Aorta (tissue), 5 donors: ENCODE measurements around the gene STOX1. TPM values are rescaled to one million over a fixed set of nuclear protein-coding genes. Genes with fewer than 3 reads are reported as not detected.
"Not testable (repeated sequence)": the region's sequence is repeated elsewhere in the genome, so short reads cannot be mapped to it uniquely, and the experiment has no call there.

Experiments
- ATAC-seq: fragments of 200-7000 bp; cut with Tn5 transposase; one replicate; pipeline ENCODE4 v1.9.1; 2022; ENCODE audit warnings: moderate library complexity; ENCODE audit not compliant: low FRiP score
- DNase-seq, 2 donors: peaks; one replicate each; pipeline ENCODE4 v3.0.0-alpha.2; 2020
- H3K27ac ChIP-seq, 2 donors: one replicate each; pipeline ENCODE4 v1.5.1; 2013; ENCODE audit warnings: low read length in 2 of 2, mild to moderate bottlenecking in 2 of 2, moderate library complexity in 2 of 2, control low read depth in 1 of 2, inconsistent platforms in 1 of 2, low read depth in 1 of 2
- H3K27me3 ChIP-seq, 2 donors: one replicate each; pipeline ENCODE4 v1.6.1; 2013; ENCODE audit warnings: control low read depth in 1 of 2, low read length in 1 of 2, mild to moderate bottlenecking in 1 of 2, moderate library complexity in 1 of 2; ENCODE audit not compliant: insufficient read depth in 2 of 2, control insufficient read depth in 1 of 2
- H3K36me3 ChIP-seq, 2 donors: one replicate each; pipeline ENCODE4 v1.6.1; 2013; ENCODE audit warnings: control low read depth in 1 of 2, low read length in 1 of 2, mild to moderate bottlenecking in 1 of 2; ENCODE audit not compliant: insufficient read depth in 2 of 2, control insufficient read depth in 1 of 2
- H3K4me1 ChIP-seq, 2 donors: one replicate each; pipeline ENCODE4 v1.6.1; 2013; ENCODE audit warnings: low read length in 2 of 2, control low read depth in 1 of 2, mild to moderate bottlenecking in 1 of 2, moderate library complexity in 1 of 2; ENCODE audit not compliant: insufficient read depth in 2 of 2, control insufficient read depth in 1 of 2
- H3K4me3 ChIP-seq, 2 donors: one replicate each; pipeline ENCODE4 v1.5.1; 2013; ENCODE audit warnings: low read length in 2 of 2, control low read depth in 1 of 2, mild to moderate bottlenecking in 1 of 2
- H3K9me3 ChIP-seq: one replicate; pipeline ENCODE4 v1.6.1; 2013; ENCODE audit warnings: mild to moderate bottlenecking, low read length; ENCODE audit not compliant: control insufficient read depth
- WGBS, 2 donors: extraction: QIAGEN DNeasy Blood & Tissue Kit; methylation state at CpG; one replicate each; pipeline ENCODE4 v1.1.7; 2013; 5-methylcytosine and 5-hydroxymethylcytosine counted together
- intact Hi-C, 2 donors: fragments of 100-400 bp; cut with DNase I; formaldehyde crosslinking; loops; one replicate each; pipeline versions ENCODE4 v1.14.2 to v1.15.0; 2022
- polyA plus RNA-seq, 2 donors: library from polyadenylated mRNA; stranded (reverse); fragments of 200-250 nt; gene quantifications; one replicate each; pipeline ENCODE4 v1.2.3, GENCODE V29; 2013
- total RNA-seq, 2 donors: library from RNA; stranded (reverse); fragmentation: NEBNext Ultra II Directional; extraction: Animal tissue kit (Norgen Biotek cat#: 25700); gene quantifications; one replicate each; pipeline ENCODE4 v1.2.1, GENCODE V29; 2021
- donor health status: healthy with polysubstance abuse.
- donor health status: Bipolar disorder and iron deficiency.
- donor health status: DM: no; HTN: no; CAD: no.
- donor health status: DM: no; HTN: no; CAD: no.
- donor health status: DM: yes; HTN: yes; CAD: no.

STOX1 gene
- total and polyA plus RNA-seq, 4 donors, result 0.27 to 0.39 TPM; not detected in 2

GRCh38 chr10:68840650-68841049 lies 13.3 kb downstream of the STOX1 start:
- H3K4me3 ChIP-seq, ATAC-seq, H3K9me3 ChIP-seq, H3K27ac ChIP-seq, H3K36me3 ChIP-seq, intact Hi-C loops, H3K4me1 ChIP-seq, H3K27me3 ChIP-seq: not testable (repeated sequence)
- 96 to 97% methylated on average over 9 of the region's 9 CpGs for WGBS, 2 donors
- DNase-seq, result peak in 1 of 2 donors; percentile 51

- WGBS, 2 donors, result 94 to 95% methylated on average over 2 of the region's 2 CpGs
- no peak for DNase-seq
- H3K27ac ChIP-seq, result no peak overlapping the region
- H3K27me3 ChIP-seq, result no peaks in the 10 kb centered on the region
- no peaks in the 10 kb centered on the region for H3K36me3 ChIP-seq
- ATAC-seq, result no peak
- intact Hi-C loops, result no loop called here
- no peaks in the 10 kb centered on the region for H3K4me1 ChIP-seq
- no peak overlapping the region for H3K4me3 ChIP-seq
- H3K9me3 ChIP-seq, result no peaks in the 10 kb centered on the region
Measured at GRCh38 chr10:68848281-68848680, 20.9 kb downstream of the STOX1 start.

- DNase-seq, result no peak
- Histone ChIP-seq H3K9me3 (no peaks in the 10 kb centered on the region), H3K4me1 (no peaks in the 10 kb centered on the region), H3K27ac (no peak overlapping the region), H3K27me3 (no peaks in the 10 kb centered on the region), H3K4me3 (no peak overlapping the region), H3K36me3 (no peaks in the 10 kb centered on the region)
- 62 to 63% methylated on average over 4 of the region's 4 CpGs for WGBS, 2 donors
- no peak for ATAC-seq
- intact Hi-C loops, result no loop called here
Measured at GRCh38 chr10:68848806-68849205, 21.5 kb downstream of the STOX1 start.

DNA sequence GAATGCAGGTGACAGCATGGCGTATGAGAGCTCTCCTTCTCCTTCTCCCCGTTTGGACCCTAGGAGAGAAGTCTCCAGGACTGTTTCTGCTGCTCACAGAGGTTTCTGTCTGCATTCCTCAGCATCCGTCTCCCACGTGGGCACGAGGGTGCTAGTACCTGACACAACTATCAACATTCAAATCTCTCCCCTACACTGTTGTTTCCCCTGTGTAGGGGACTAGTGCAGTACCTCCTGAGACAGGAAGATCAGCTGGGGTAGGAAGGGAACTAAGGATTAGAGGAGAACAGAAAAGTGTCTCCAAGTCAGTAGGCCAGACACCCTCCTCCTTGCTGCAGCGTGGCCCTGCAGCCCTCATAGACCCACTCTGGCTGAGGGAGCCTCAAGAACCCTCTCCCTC lies 29.0 kb downstream of the STOX1 start:
- Histone ChIP-seq H3K4me1 (no peaks in the 10 kb centered on the region), H3K27me3 (no peaks in the 10 kb centered on the region), H3K4me3 (no peak overlapping the region), H3K9me3 (peaks cover 1% of the 10 kb centered on the region), H3K27ac (no peak overlapping the region), H3K36me3 (no peaks in the 10 kb centered on the region)
- ATAC-seq, result no peak
- no peak for DNase-seq
- 60 to 61% methylated on average over 6 of the region's 6 CpGs for WGBS, 2 donors
- intact Hi-C loops, result no loop called here

DNA sequence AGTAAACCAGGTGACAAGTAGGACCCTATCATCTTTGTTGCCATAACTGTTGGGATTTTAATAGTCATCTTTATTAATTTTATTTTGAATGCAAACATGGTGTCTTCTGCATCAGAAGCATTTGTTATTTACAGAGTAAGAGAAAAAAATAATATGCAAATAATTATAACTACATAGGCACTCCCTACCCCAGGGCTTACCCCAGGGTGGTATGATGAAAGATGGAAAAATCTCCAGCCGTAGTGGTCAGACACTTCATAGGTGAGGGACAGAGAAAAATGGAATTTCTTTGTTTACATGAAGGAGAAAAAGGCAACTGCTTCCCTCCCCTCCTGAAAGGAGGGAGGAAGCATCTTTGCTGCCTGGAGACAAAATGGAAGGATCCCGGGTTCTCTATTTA lies 29.7 kb downstream of the STOX1 start:
- Histone ChIP-seq H3K36me3 (no peaks in the 10 kb centered on the region), H3K4me3 (no peak overlapping the region), H3K27me3 (no peaks in the 10 kb centered on the region), H3K9me3 (peaks cover 1% of the 10 kb centered on the region), H3K4me1 (no peaks in the 10 kb centered on the region), H3K27ac (no peak overlapping the region)
- DNase-seq (no peak), ATAC-seq (no peak)
- intact Hi-C loops, result no loop called here
- WGBS, 2 donors, result 65 to 83% methylated on average over 2 of the region's 2 CpGs

DNA sequence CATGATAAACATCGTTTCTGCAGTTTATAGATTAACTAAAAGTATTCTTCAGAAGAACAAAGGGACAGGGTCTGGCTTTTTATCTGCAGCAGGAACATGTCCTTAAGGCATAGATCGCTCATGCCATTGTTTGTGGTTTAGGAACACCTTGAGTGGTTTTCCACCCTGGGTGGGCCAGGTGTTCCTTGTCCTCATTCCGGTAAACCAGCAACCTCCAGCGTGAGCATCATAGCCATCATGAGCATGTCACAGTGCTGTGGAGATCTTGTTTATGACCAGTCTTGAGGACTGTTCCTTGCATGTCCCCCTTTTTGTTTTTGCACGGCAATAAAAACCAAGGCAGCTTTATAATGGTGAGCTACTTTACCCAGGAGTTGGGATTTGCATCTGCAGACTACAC lies 33.9 kb downstream of the STOX1 start:
- Histone ChIP-seq H3K27me3 (no peaks in the 10 kb centered on the region), H3K27ac (no peak overlapping the region), H3K4me3 (no peak overlapping the region), H3K4me1 (no peaks in the 10 kb centered on the region), H3K36me3 (no peaks in the 10 kb centered on the region), H3K9me3 (peaks cover 1% of the 10 kb centered on the region)
- 94 to 96% methylated on average over 5 of the region's 5 CpGs for WGBS, 2 donors
- ATAC-seq (no peak), DNase-seq (no peak)
- intact Hi-C loops, result no loop called here

DNA sequence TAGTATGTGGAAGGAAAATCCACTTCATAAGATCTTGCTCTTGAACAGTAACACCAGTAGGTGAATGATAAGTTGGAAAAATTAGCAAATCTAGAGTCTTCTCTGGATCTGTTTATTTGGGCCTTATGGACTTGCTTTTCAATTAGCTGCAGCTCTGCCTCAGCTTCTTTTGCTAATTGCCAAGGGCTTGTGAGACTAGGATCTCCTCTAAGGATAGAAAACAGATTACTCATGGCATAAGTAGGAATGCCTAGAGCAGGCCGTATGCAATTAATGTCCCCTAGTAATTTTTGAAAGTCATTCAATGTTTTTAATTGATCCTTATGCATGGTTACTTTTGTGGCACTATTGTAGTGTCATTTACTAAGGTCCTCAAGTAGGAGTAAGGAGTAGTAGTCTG lies 37.3 kb downstream of the STOX1 start:
- no peak overlapping the region for H3K27ac ChIP-seq

DNA sequence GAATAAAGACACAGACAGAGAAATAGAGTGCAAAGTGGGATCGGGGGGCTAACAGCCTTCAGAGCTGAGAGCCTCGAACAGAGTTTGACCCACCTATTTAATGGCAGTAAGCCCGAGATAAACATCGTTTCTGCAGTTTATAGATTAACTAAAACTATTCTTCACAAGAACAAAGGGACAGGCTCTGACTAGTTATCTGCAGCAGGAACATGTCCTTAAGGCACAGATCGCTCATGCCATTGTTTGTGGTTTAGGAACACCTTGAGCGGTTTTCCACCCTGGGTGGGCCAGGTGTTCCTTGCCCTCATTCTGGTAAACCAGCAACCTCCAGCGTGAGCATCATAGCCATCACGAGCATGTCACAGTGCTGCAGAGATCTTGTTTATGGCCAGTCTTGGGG lies 40.8 kb downstream of the STOX1 start:
- H3K27ac ChIP-seq, ATAC-seq, H3K27me3 ChIP-seq, H3K36me3 ChIP-seq, H3K4me3 ChIP-seq, H3K9me3 ChIP-seq, intact Hi-C loops, H3K4me1 ChIP-seq, DNase-seq: not testable (repeated sequence)
- 95 to 96% methylated on average over 8 of the region's 8 CpGs for WGBS, 2 donors

More for the DNA sequence above, 37.3 kb downstream of the STOX1 start:
- Histone ChIP-seq H3K4me1 (no peaks in the 10 kb centered on the region), H3K4me3 (no peak overlapping the region), H3K36me3 (no peaks in the 10 kb centered on the region), H3K9me3 (peaks cover 1% of the 10 kb centered on the region), H3K27me3 (no peaks in the 10 kb centered on the region)
- DNase-seq (no peak), ATAC-seq (no peak)
- 95 to 97% methylated on average over 1 of the region's 1 CpG for WGBS, 2 donors
- intact Hi-C loops, result no loop called here

DNA sequence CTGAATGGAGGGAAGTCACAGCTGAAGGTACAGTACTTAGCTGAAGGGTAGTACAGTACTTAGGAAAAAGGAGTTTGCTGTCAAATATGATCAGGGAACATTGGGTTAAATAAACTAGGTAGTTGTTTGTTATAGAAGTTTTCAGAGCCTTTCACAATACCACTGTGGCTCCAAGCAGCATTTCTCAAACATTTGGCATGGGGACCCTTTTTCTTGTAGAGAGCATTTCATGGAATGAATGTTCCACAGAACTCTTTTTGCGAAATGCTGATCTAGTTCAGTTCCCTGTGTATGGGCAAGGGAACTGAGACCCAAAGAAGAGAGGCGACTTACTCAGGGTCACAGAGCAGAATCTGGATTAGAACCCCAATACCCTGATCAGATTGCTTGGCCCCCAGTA lies 42.3 kb downstream of the STOX1 start:
- Histone ChIP-seq H3K27me3 (no peaks in the 10 kb centered on the region), H3K4me1 (peaks cover 0 to 4% of the 10 kb centered on the region in 2 donors), H3K9me3 (no peaks in the 10 kb centered on the region), H3K4me3 (no peak overlapping the region), H3K36me3 (no peaks in the 10 kb centered on the region), H3K27ac (no peak overlapping the region)
- no peak for ATAC-seq
- 63 to 70% methylated on average over 2 of the region's 2 CpGs for WGBS, 2 donors
- intact Hi-C loops, result no loop called here
- DNase-seq, result no peak
